ENCODE results near the gene UBAP2L.
A peak's percentile ranks its signal among the peaks of the same experiment; 100 is the strongest.

UBAP2L gene, protein sequence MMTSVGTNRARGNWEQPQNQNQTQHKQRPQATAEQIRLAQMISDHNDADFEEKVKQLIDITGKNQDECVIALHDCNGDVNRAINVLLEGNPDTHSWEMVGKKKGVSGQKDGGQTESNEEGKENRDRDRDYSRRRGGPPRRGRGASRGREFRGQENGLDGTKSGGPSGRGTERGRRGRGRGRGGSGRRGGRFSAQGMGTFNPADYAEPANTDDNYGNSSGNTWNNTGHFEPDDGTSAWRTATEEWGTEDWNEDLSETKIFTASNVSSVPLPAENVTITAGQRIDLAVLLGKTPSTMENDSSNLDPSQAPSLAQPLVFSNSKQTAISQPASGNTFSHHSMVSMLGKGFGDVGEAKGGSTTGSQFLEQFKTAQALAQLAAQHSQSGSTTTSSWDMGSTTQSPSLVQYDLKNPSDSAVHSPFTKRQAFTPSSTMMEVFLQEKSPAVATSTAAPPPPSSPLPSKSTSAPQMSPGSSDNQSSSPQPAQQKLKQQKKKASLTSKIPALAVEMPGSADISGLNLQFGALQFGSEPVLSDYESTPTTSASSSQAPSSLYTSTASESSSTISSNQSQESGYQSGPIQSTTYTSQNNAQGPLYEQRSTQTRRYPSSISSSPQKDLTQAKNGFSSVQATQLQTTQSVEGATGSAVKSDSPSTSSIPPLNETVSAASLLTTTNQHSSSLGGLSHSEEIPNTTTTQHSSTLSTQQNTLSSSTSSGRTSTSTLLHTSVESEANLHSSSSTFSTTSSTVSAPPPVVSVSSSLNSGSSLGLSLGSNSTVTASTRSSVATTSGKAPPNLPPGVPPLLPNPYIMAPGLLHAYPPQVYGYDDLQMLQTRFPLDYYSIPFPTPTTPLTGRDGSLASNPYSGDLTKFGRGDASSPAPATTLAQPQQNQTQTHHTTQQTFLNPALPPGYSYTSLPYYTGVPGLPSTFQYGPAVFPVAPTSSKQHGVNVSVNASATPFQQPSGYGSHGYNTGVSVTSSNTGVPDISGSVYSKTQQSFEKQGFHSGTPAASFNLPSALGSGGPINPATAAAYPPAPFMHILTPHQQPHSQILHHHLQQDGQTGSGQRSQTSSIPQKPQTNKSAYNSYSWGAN

GRCh38 chr1:154220071-154220969 lies at the start of gene UBAP2L:
Gene UBAP2L, plus strand, starts transcription at chr1:154220955. Its CDS starts 4,169 bp downstream, at chr1:154225124.
- DNase-seq (ENCODE audit: low spot score), result peak; percentile 99

GRCh38 chr1:154171223-154171583 lies 49.6 kb upstream of the UBAP2L start:
- no peak for DNase-seq (ENCODE audit: low spot score)

GRCh38 chr1:154171880-154172279 lies 48.9 kb upstream of the UBAP2L start:
- DNase-seq (ENCODE audit: low spot score), result no peak

DNA sequence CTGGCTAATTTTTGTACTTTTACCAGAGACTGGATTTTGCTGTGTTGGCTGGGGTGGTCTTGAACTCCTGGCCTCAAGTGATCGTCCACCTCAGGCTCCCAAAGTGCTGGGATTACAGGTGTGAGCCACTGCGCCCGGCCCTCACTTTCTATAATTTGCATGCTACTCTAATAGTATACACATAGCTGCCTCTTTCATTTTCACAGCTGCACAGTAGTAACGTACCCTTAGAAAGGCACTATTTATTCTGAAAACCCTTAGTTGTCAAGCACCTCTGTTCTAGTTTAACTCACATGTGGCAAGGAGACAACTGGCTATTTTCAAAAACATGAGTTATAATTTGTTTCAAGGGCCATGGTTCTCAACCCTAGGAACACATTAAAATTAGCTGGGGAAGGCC lies 46.1 kb upstream of the UBAP2L start:
- no peak for DNase-seq (ENCODE audit: low spot score)

GRCh38 chr1:154176337-154176736 lies 44.4 kb upstream of the UBAP2L start:
- peak; percentile 32 for DNase-seq (ENCODE audit: low spot score)

DNA sequence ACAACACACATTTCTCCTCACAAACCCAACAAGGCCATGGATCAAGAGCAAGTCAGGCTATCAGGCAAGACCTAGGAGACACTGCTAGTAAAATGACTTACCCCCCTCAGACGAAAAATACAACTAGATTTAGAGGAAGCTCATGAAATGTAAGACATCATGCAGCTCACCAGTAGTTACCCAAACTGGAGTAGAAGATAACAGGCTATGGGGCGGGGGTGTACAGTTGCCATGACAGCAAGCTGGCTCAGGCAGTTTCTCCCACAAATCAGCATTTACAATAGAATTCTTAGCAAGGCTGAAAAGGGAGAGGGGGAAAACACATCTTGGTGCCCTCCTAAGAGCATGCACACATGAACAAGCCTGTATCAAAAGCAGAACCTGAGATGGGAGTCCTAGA lies 42.7 kb upstream of the UBAP2L start:
- no peak for DNase-seq (ENCODE audit: low spot score)

DNA sequence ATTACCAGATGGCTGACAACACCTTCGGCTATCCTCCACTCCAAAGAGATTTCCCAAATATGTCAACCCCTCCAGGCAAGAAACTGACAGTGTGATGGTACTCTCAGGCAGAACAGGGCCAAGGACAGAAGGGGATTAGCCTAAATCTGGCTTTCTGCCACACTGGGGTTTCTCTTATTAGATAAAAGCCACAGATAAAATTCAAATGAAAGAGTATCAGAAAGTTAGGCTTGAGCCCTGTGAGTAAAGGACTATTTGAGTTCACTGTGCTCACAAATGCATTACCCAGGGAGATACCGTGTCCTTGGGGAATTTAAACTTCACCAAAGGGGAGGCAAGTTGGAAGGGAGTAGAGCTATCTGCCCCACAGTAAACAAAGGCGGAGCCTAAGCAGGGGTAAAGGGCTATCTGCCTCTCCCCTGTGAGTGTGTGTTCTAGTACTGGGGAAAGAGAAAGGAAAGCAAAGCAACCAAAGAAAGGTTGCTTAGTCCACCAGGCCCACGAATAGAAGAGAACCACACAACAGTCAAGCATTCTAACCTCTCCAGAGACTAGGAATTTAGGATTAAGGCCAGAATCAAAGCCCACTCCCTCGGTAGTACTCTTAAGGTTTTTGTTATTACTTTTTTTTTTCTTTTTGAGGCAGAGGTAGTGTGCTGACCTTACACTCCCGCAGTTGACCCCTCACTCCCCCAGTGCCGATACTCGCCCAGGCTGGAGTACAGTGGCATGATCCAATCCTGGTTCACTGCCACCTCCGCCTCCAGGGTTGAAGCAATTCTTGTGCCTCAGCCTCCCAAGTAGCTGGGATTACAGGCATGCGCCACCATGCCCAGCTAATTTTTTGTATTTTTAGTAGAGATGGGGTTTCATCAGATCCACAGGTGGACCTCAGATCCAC lies 41.6 kb upstream of the UBAP2L start:
- DNase-seq (ENCODE audit: low spot score), result no peak

DNA sequence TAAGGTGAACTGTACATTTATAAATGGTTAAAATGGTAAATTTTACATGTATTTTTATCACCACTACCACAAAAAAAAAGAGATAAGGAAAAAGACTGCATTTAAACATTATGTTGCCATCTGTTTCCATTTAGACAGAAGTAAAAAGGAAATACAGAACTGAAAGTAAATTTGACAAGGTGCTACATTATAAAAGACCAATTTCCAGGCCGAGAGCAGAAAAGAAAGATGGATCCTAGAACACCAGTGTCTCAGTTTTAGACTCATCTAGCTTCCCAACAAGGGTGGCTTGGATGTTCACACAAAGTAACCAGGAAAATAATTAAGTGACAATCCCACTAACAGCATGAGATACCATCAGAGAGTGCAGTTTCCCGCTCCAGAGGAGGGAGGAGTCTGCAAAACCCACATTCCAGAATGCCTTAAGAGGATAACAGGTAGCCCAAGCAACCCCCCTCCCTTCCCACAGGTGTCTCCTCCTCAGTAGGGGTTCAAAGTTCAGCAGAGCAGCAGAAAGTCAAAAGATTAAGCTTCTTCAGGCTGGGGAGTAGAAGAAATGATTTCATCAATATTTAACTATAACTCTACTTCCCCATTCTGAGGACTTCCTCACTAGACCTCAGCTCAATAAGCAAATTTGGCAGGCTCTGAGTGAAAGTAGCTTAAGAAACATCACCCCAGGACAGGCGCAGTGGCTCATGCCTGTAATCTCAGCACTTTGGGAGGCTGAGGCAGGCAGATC lies 40.6 kb upstream of the UBAP2L start:
- DNase-seq (ENCODE audit: low spot score), result peak; percentile 26

GRCh38 chr1:154181944-154182343 lies 38.8 kb upstream of the UBAP2L start:
- no peak for DNase-seq (ENCODE audit: low spot score)

DNA sequence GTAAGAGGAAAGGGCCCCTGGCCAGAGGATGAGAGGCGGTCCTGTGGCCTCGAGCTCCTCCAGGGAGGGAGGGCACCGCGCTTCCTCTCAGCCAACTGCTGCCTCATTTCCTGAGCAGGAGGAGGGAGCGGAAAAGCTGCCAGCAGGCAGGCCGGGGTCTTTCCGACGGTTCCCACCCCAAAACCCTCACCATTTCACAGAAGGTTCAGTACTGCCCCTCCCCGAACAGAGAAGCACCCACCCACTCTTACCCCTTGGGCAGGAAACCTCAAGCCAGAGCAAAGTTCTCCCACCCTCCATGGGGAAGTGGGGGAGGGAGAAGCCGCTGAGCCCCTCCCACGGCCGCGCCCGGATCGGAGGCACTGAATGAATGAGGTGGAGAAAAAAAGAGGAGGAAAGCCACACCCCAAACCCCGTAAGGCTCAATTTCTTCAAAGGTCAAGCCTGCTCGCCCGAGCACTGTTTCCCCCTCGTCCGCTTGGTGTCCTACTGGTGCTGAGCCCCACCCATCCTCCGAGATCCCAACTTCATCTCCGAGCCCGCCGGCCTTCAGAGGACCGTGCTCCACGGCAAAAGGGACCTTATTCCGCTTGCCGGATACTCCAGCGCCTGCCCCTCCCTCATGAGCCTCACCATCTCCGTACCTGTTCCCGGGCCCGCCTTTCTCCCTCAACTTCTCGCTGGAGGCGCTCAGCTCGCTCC lies 38.3 kb upstream of the UBAP2L start:
- DNase-seq (ENCODE audit: low spot score), result peak; percentile 68

GRCh38 chr1:154183046-154183915 lies 37.5 kb upstream of the UBAP2L start:
- peak; percentile 98 for DNase-seq (ENCODE audit: low spot score)

DNA sequence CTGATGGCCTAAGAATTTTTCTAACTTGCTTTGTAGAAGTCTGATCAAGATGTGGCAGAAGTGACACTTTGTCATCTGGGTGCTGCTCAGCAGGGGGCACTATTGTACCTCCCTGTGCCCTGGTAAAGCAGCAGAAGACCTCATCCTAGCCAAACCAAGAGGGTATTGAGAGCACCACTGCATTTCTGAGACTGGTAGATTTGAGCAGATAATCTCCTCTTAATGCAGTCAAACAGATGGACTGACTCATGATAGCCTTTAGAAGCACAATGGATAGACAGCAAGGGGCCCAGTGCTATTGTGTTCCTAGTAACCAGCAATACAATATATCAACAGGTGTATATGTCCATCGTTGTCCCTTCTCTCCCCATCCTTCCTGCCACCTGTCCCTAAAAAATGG lies 34.6 kb upstream of the UBAP2L start:
- DNase-seq (ENCODE audit: low spot score), result peak; percentile 30

DNA sequence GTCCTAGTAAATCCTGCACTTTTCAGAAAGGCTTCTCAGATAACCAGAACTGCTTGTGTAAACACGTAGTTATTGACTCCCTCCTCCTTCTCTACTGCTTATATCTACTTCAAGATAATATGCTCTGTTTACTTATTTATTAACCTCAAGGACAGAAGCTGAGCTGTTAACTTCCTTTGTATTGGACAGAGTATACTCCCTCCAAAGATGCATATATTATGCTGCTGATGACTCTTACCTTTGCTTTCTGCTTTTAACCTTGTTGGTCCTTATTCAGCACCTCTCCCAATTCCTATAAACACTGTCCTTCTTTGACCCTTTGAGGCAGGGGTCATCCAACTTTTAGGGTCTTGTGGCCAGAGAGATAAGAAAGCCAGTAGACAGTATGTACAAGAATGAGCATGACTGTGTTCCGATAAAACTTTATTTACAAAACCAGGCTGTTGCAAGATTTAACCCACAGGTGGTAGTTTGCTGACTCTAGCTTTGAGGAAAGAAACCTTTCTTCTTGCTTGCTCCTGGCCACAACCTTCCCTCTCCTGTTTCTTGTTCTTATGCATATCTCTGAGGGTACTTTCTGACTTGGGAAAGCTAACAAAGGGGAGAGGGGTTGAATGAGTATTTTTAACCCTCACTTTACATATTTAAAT lies 33.8 kb upstream of the UBAP2L start:
- no peak for DNase-seq (ENCODE audit: low spot score)

GRCh38 chr1:154190550-154190949 lies 30.2 kb upstream of the UBAP2L start:
- no peak for DNase-seq (ENCODE audit: low spot score)

GRCh38 chr1:154191990-154192461 lies 28.7 kb upstream of the UBAP2L start, which contains the start of gene TPM3:
Gene TPM3, minus strand, starts transcription at chr1:154192100. Its CDS starts 82 bp downstream, at chr1:154192018.
- no peak for DNase-seq (ENCODE audit: low spot score)

GRCh38 chr1:154192476-154192875 lies 28.3 kb upstream of the UBAP2L start:
- no peak for DNase-seq (ENCODE audit: low spot score)

GRCh38 chr1:154193821-154194220 lies 26.9 kb upstream of the UBAP2L start:
- peak; percentile 36 for DNase-seq (ENCODE audit: low spot score)
